ENCODE data around the gene RNF8.

DNA sequence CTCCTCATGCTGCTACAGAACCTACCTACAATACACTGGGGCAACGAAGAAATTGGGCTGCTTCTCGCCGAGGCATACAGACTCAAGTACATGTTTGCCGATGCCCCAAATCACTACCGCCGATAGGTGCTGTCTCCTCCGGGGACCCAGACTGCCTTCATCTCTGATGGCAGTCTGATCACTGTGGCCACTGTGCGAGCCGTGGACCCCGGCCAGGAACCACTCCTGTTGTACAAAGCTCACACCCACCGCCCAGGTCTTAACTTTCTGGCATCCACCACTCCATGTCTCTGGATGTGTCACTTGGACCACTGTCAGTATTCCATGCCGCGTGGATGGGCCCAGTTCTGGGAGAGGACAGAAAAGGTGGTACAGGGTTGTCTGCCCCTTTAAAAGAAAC lies 22.7 kb upstream of the RNF8 start:
- no peak for TF ChIP-seq MAFK (IDR thresholded peaks at IDR 0.05; ENCODE audit: low read length)
- no peak for TF ChIP-seq ZBTB17 (CRISPR knock-in tag; IDR thresholded peaks at IDR 0.05)
- TF ChIP-seq MYC (IDR thresholded peaks at IDR 0.05; ENCODE audit: low read depth, low read length), result no peak
- no peak for TF ChIP-seq MYC (CRISPR knock-in tag; IDR thresholded peaks at IDR 0.05; ENCODE audit: borderline replicate concordance, low read depth)
- no peak for TF ChIP-seq ZFP36 (IDR thresholded peaks at IDR 0.05; ENCODE audit: low read depth, low read length, partially characterized antibody)
- no peak for TF ChIP-seq ELF4 (CRISPR knock-in tag; IDR thresholded peaks at IDR 0.05)
- no peak for TF ChIP-seq MTF1 (CRISPR knock-in tag; IDR thresholded peaks at IDR 0.05; ENCODE audit: borderline replicate concordance)
- no peak for TF ChIP-seq SOX6 (IDR thresholded peaks at IDR 0.05)
